Upper lobe of left lung (tissue), 6 donors: Measurements from ENCODE around the gene MZF1. TPM values are rescaled to one million over a fixed set of nuclear protein-coding genes. Genes with fewer than 3 reads are reported as not detected.
A peak's percentile ranks its signal among the peaks of the same experiment; 100 is the strongest.

ENCODE experiments used
- ATAC-seq, 2 donors: fragments of 200-7000 bp; cut with Tn5 transposase; one replicate each; pipeline ENCODE4 v1.9.1; 2022; ENCODE audit warnings: mild to moderate bottlenecking in 2 of 2, moderate library complexity in 2 of 2; ENCODE audit not compliant: low FRiP score in 2 of 2
- DNase-seq, 2 donors: peaks; one replicate each; pipeline ENCODE4 v3.0.0-alpha.2; 2019 to 2020
- H3K27ac ChIP-seq, 4 donors: fragments of 200-600 bp; sonication (generic); one replicate each; pipeline ENCODE4 v1.5.1; 2016 to 2019
- H3K27me3 ChIP-seq, 4 donors: fragments of 200-600 bp; sonication (generic); one replicate each; pipeline ENCODE4 v1.5.1; 2017 to 2019
- H3K36me3 ChIP-seq, 4 donors: fragments of 200-600 bp; sonication (generic); one replicate each; pipeline ENCODE4 v1.5.1; 2016 to 2019
- H3K4me1 ChIP-seq, 4 donors: fragments of 200-600 bp; sonication (generic); one replicate each; pipeline ENCODE4 v1.5.1; 2018 to 2019
- H3K4me3 ChIP-seq, 4 donors: fragments of 200-600 bp; sonication (generic); one replicate each; pipeline ENCODE4 v1.5.1; 2017 to 2019; ENCODE audit warnings: mild to moderate bottlenecking in 2 of 4, moderate library complexity in 1 of 4
- H3K9me3 ChIP-seq, 4 donors: fragments of 200-600 bp; sonication (generic); one replicate each; pipeline ENCODE4 v1.5.1; 2018 to 2019
- CTCF ChIP-seq, 6 experiments: fragments of 450-650 bp in 4 of 6; fragments of 200-600 bp in 2 of 6; sonication (generic) in 2 of 6; IDR thresholded peaks; one replicate each; pipeline ENCODE4 v1.5.1; 2016 to 2019; ENCODE audit warnings: antibody characterized with exemption in 6 of 6
- EP300 ChIP-seq, 4 donors: sonication (generic); formaldehyde crosslinking; IDR thresholded peaks; one replicate each; pipeline ENCODE4 v1.5.1; 2017; ENCODE audit warnings: antibody characterized with exemption in 4 of 4, control low read depth in 2 of 4
- POLR2A ChIP-seq, 4 donors: fragments of 450-650 bp; IDR thresholded peaks; one replicate each; pipeline ENCODE4 v1.5.1; 2016 to 2017; ENCODE audit warnings: antibody characterized with exemption in 4 of 4, mild to moderate bottlenecking in 2 of 4
- POLR2AphosphoS5 ChIP-seq, 2 donors: sonication (generic); formaldehyde crosslinking; IDR thresholded peaks; one replicate each; pipeline ENCODE4 v1.5.1; 2017; ENCODE audit warnings: antibody characterized with exemption in 2 of 2
- WGBS, 2 donors: methylation state at CpG; one replicate each; pipeline ENCODE4 v1.1.5; 2017 to 2018; 5-methylcytosine and 5-hydroxymethylcytosine counted together
- total RNA-seq, 6 donors: library from RNA; depleted of rRNA in 4 of 6; stranded (reverse); fragments of >200 nt in 4 of 6; gene quantifications; one replicate each; pipeline versions ENCODE4 v1.1.0 to v1.2.1, GENCODE V29; 2016 to 2021
- donor health status: DM: no; HTN: no; CAD: no; lungs with moderate emphysema.
- donor health status: DM: no; HTN: yes; CAD: no; lungs with severe emphysema.

MZF1 gene
- total RNA-seq, 6 donors from 2014 or later, result 34.8 to 162 (median 45.5) TPM

GRCh38 chr19:58560007-58560887, 12.9 kb downstream of the MZF1 start:
- H3K4me3 ChIP-seq, result peak overlapping the region; percentile 18 to 96 (median 77)
- H3K27me3 ChIP-seq, result peaks cover 0 to 10% (median 0%) of the 10 kb centered on the region in 4 donors
- peaks cover 9 to 16% (median 14%) of the 10 kb centered on the region in 4 donors for H3K36me3 ChIP-seq
- peak overlapping the region; percentile 98 to 100 (median 98) for H3K27ac ChIP-seq
- TF ChIP-seq EP300 (IDR thresholded peaks at IDR 0.05) (no peak), POLR2A (IDR thresholded peaks at IDR 0.05) (peak in 1 of 4 donors; percentile 29), CTCF (IDR thresholded peaks at IDR 0.05) (no peak), POLR2AphosphoS5 (IDR thresholded peaks at IDR 0.05) (no peak)
- 85 to 87% methylated on average over 8 of the region's 8 CpGs for WGBS, 2 donors
- peaks cover 51 to 66% (median 54%) of the 10 kb centered on the region in 4 donors for H3K4me1 ChIP-seq
- ATAC-seq (no peak), DNase-seq (no peak)
- no peaks in the 10 kb centered on the region for H3K9me3 ChIP-seq

- Histone ChIP-seq H3K9me3 (no peaks in the 10 kb centered on the region), H3K27ac (peak overlapping the region; percentile 98 to 100 (median 98)), H3K27me3 (peaks cover 0 to 10% (median 0%) of the 10 kb centered on the region in 4 donors), H3K4me3 (peak overlapping the region; percentile 71 to 96 (median 85)), H3K4me1 (peaks cover 51 to 69% (median 57%) of the 10 kb centered on the region in 4 donors), H3K36me3 (peaks cover 9 to 16% (median 14%) of the 10 kb centered on the region in 4 donors)
- ATAC-seq (peak; percentile 82 to 87), DNase-seq (peak; percentile 91 to 92)
- TF ChIP-seq CTCF (IDR thresholded peaks at IDR 0.05) (peak in 1 of 6 experiments; percentile 5), EP300 (IDR thresholded peaks at IDR 0.05) (no peak), POLR2AphosphoS5 (IDR thresholded peaks at IDR 0.05) (peak; percentile 74 to 85), POLR2A (IDR thresholded peaks at IDR 0.05) (peak; percentile 9 to 86 (median 50))
- 1 to 2% methylated on average over 30 to 31 of the region's 33 CpGs for WGBS, 2 donors
These were observed 13.7 kb downstream of the MZF1 start for GRCh38 chr19:58559275-58560006.

GRCh38 chr19:58558623-58559274, 14.4 kb downstream of the MZF1 start:
- ATAC-seq (peak; percentile 91), DNase-seq (peak; percentile 97 to 100)
- Histone ChIP-seq H3K4me1 (peaks cover 58 to 74% (median 63%) of the 10 kb centered on the region in 4 donors), H3K36me3 (peaks cover 9 to 16% (median 14%) of the 10 kb centered on the region in 4 donors), H3K27ac (peak overlapping the region; percentile 98 to 100 (median 98)), H3K27me3 (peaks cover 0 to 10% (median 0%) of the 10 kb centered on the region in 4 donors), H3K4me3 (peak overlapping the region; percentile 71 to 96 (median 85)), H3K9me3 (no peaks in the 10 kb centered on the region)
- 1% methylated on average over 39 of the region's 76 CpGs; no CpG with 5 or more reads in 1 of the 2 donors for WGBS, 2 donors
- TF ChIP-seq POLR2AphosphoS5 (IDR thresholded peaks at IDR 0.05), result peak; percentile 54 to 67
- TF ChIP-seq EP300 (IDR thresholded peaks at IDR 0.05), result no peak
- peak in 3 of 4 donors; percentile 54 to 85 (median 56) for TF ChIP-seq POLR2A (IDR thresholded peaks at IDR 0.05)

- 1% methylated on average over 23 to 35 of the region's 62 CpGs for WGBS, 2 donors
- Histone ChIP-seq H3K36me3 (peaks cover 9 to 23% (median 16%) of the 10 kb centered on the region in 4 donors), H3K9me3 (no peaks in the 10 kb centered on the region), H3K4me3 (peak within 1 kb of the TSS; percentile 71 to 96 (median 86)), H3K4me1 (peaks cover 58 to 74% (median 64%) of the 10 kb centered on the region in 4 donors), H3K27me3 (peaks cover 0 to 10% (median 0%) of the 10 kb centered on the region in 4 donors), H3K27ac (peak within 1 kb of the TSS; percentile 98 to 100 (median 98))
- TF ChIP-seq CTCF (IDR thresholded peaks at IDR 0.05) (no peak), POLR2A (IDR thresholded peaks at IDR 0.05) (no peak), POLR2AphosphoS5 (IDR thresholded peaks at IDR 0.05) (no peak), EP300 (IDR thresholded peaks at IDR 0.05) (no peak)
- no peak for ATAC-seq
- DNase-seq, result peak in 1 of 2 donors; percentile 63
These were observed 15.0 kb downstream of the MZF1 start, which contains the start of gene UBE2M for GRCh38 chr19:58558066-58558622. Gene UBE2M, minus strand, starts transcription at chr19:58558611. Its CDS starts 230 bp downstream, at chr19:58558381.
